ENCODE data around the gene NOL4L.

The NOL4L gene

DNA sequence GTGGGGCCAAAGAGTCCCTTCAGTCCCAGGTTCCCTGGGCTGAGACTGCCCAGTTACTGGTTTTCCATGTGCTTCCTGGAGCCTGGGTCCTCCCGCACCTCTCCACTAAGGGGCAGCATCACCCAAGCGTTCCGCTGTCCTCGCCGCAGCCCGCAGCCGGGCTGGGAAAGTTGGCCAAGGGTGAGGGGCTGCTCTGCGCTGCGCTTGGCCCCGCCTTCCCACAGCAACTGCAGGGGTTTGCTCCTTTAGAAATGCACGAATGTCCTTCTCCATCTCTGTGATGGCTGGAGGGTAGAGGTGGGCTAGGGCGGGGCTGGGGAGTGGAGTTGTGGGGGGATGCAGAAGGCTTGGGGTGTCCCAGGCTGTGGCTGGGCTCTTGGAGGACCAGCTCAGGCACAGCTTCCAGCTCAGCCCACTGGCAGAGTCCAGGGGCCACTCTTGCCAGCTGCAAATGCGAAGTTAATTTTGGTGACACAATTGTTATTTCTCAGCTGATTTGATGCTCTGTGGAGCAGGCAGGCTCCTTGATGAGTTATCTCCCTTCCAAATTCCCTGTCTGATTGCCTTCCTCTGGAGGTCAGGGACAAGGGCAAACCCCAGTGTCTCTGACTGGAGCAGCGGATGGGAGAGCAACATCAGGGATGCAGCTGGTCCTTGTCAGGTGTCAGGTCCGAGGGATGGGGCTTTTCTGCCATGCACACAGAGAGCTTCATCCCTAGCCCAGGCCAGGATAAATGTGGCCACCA, 63.2 kb downstream of the NOL4L start:
- peak; percentile 78 for DNase-seq

DNA sequence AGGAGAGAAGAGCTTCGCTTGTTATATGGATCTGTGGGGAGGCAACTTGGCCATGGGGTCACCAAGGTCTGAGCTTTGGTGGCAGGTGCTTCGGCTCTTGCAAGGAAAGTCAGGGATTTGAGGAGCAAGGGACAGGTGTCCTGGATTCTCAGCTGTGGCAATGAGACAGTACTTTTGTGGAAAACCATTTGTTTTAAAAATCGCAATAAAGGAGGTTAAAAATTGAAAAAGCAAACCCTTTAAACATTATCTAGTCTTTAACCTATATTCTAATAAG, 64.3 kb downstream of the NOL4L start:
- DNase-seq = no peak

DNA sequence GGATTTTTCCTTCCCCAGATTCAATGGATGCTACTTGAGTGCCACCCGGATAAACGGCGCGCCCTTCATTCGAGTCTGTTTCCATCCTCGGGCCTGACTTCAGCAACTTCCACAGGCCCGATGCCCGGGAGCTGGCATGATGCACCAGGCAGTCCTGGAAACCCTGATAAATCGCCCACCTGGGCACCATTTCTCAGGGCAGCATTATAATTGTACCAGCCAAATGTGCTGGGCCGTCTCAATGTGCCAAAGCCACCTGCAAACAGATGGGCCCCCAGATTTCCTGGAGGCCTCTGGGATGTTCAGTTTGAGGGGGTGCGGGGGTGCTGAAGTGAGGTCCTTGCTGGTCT, 65.8 kb downstream of the NOL4L start:
- no peak for DNase-seq

DNA sequence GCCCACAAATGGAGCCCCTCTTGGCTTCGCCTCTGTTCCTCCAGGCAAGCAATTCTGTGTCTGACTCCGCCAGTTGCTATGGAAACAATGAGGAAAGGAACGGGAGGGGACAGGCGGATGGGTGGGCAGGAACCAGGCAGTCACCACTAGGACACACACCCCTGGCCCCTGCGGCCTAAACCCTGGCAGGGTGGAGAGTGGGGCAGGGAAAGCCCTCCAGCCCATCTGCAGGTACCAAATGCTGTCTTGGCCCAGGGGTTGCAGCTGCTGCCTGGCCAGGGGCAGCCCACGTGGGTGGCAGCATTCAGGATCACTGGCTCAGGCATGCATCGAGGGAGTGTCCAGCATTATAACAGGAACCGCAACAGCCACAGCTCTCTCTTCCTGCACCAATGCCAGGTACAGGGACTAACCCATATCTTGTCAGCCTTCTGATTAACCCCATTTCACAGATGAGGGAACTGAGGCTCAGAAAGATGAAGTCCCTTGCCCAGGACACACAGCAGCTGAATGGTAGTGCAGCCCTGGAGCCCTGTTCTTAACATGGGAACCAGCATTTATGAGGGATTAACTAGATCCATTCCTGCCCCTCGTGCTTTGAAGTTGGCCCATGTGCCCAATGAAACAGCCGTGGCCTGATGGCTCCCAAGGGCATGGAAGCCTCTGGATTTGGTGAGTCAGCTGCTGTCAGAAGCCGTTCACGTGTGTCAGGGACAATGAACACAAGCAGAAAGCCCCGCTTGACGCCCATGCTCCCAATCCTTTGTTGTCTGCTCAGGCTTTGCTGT, 66.3 kb downstream of the NOL4L start:
- DNase-seq = no peak

DNA sequence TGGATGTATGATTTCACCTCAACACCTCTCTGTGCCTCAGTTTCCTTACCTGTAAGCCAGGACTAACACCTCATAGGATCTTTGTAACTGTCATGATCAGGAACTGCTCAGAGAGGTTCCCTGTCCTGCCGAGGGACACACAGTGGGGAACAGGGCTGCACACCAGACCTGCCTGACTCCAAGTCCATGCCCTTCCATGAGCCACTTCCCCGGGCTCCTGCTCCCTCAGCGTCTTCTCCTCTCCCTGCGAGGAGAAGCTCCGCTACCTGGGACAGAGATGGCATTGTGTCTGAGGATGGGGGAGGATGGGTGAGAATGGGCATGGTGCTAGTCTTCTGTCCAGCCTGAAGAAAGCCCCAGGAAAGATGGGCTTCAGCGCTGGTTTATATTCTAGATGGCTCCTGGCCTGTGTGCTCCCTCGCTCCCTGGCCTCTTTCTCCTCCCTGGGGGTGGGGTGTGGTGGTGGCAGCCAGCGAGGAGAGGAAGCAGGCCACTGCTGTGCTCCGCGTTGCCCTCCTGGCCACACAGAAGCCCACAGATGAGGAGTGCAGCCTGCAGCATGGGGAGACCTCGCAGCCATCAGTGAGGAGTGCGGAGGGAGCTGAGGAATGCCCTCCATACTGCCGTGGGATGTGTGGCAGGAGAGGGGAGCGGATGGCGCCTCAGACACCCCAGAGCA, 67.1 kb downstream of the NOL4L start:
- no peak for DNase-seq

DNA sequence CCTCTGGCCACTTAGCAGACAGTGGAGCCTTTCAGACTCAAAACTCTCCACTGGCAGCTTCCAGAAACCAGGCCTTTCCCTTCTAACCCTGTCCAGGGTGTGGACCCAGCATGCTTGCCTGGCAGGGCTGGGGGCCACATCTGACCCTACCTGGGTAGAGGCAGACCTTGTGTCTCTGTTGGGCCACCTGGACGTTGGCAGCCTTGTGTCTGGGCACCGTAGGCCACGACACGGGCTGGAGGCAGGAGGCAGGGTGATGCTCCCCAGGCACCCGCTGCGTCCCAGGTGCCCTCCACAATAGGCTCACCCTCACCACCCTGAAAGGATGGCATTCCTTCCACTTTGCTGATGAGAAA, 67.6 kb downstream of the NOL4L start:
- no peak for DNase-seq

DNA sequence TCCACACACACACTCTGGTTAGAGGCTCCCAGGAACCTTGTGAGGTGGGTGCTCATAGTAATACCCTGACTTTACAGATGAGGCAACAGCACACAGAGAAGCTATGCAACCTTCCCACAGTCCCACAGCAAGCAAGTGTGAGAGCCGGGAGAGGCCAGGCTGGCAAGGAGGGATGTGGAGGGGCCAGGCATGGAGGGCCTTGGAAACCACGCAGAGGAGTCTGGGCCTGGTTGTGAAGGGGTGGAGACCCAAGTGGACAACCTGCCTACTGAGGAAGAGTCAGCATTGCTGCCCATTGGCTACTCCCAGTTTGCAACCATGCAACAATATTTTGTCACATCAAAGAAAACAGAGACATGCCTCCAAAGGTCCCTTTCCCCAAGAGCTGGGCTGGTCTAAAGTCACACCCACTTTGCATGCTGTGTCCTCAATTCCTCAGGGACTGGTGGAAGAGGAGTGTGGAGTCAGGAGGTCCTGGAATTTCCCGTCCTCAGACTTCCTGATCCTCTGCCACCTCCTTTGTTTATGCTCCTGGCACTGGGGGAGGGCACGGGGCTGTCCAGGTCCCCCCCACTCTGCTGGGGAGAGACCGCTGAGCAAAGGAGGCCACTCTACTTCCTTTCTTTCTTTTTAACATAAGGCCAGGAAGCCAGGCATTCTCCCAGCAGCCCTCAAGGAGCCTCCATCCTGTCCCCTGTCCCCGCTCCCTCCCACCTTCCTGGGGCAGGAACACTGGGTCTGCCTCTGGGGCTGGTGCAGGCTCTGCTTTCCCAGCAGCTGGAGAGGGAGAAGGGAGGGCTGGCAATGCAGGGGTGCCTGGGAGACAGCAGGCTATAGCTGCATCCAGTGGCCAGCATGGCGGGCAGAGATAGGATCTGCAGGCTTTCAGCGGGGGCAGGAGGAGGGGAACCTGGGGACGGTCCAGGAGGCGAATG, 68.3 kb downstream of the NOL4L start:
- DNase-seq = no peak

DNA sequence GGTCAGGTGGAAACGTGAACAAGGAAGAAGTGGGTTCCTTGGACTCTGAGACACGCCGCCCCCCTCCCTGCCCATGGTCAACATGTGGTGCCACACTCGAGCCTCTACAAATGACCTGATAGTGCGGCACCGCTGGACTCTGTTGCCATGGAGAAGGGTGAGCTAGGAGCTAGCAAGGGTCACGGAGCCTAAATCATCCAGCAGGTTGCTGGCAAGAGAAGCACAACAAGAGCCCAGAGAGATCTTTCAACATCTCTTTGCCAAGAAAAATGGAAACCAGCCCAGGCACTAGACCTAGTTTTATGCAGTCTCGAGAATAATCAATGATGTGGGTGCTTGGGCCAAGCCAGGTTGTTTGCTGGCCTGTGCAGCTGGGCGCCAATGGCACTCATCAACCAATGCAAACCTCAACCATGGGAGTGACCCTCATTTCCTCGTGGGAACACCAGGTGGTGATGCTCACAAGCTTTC, 69.5 kb downstream of the NOL4L start:
- no peak for DNase-seq

DNA sequence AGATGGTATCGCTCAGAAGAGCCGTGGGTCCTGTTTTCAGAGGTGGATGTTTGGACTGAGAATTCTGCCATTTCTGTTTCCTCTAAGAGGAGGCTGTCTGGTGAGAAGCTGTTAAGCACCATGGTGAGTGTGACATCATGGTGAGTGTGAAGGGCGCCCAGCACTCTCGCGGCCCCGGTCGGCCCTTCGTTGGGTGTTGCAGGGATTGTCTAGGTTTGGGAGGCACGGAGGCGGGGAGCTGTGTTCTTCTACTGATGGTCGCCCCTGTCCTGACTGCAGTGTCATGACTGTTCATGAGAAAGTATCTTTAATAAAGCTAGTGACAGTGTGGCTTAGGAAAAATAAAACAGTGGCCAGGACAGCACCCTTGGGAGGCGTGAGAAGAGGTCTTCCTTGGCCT, 70.4 kb downstream of the NOL4L start:
- no peak for DNase-seq

DNA sequence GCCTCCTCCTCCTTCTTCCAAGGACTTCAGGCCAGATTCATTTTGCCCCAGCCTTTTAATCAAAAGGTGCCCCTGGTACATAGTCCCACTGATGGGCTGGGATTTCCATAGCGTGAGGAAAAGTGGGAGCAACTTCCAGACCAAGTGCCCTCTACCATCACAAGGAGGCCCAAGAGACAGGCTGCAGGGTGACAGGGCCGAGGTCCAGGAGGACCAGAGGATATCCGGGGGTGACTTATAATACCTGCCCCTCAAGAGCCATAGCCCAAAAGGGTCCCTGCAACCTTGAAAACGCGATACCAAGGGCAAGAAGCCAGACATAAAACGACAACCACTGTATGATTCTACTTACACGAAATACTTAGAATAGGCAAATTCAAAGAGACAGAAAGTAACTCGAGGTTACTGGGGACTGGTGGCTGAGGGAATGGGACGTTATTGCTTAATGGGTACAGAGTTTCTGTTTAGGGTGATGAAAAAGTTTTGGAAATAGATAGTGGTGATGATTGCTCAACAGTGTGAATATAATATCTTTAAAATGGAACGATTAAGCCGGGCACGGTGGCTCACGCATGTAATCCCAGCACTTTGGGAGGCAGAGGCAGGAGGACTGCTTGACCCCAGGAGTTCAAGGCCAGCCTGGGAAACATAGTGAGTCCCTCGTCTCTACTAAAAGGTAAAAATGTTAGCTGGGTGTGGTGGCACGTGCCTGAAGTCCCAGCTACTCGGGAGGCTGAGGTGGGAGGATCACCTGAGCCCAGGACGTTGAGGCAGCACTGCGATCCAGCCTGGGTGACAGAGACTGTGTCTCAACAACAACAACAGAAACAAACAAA, 71.9 kb downstream of the NOL4L start:
- no peak for DNase-seq

DNA sequence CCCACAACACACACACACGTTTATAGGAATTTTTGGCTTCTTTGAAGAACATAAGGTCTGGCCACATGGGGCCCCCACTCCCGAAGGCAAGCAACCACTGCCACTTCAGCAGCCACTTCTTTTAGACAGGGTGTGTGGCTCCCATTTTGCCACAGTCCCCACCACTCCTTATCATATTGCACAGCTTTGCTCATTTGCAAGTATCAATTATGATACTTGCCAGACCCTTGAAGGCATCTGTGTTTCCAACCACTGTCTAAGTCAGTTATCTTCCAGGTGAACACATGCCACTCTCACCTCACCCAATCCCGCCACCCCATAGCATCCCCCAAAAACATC, 73.1 kb downstream of the NOL4L start:
- DNase-seq = no peak

DNA sequence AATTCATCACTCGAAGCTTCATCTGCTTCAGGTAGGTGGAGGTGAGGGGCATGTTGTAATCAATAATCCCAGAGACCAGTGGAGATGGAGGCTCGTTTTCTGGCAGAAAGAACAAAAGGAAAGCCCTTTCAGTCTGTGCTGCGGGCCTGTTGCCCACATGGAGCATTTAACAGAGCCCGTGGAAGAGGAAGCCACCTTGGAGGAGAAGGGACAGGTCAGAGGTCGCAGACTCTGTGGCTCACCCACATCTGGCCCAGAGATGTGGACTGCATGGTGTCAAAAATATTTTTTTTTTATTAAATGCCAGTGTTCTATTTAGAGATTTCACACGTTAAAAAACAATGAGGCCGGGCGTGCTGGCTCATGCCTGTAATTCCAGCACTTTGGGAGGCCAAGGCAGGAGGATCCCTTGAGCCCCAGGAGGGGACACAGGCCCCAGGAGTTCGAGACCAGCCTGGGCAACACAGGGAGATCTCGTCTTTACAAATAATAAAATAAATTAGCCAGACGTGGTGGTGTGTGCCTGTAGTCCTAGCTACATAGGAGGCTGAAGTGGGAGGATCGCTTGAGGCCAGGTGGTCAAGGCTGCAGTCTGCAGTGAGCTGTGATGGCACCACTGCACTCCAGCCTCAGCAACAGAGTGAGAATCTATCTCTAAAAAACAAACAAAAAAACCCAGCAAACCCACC, 73.6 kb downstream of the NOL4L start:
- DNase-seq = no peak

DNA sequence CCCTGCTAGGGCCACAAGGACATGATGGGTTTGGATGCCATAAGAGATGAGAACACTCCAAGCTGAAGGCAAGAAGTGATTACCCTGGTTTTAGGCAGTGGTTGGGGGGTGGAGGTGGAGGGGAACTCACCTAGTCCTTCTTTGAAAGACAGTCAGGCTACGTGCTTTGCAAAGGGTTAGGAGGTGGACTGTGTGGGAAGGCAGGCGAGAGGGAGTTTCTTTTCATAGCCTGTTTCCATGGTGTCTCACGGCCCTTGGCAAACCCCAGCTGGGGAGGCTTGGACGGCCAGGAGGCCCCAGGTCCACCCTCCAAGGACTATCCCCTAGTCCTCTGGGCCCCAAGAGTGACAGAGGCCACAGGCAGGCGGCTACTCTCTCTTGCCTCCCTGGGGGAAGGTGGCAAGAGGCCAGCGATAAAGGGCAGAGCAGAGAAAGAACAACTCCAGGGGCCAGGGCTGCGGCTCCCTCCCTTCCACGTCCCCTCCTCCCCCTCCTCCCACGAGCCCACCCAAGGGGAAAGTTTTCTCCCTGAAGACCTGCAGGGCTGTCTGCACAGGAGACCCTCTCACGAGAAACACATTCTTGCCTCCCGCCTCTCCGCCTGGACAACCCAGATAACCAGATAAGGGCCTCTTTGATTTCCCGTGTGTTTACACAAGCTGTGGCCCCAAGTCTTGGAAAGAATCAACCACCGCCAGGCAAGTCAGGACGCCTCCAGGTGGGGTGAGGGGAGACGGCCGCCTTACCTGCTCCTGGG, 74.4 kb downstream of the NOL4L start:
- no peak for DNase-seq

DNA sequence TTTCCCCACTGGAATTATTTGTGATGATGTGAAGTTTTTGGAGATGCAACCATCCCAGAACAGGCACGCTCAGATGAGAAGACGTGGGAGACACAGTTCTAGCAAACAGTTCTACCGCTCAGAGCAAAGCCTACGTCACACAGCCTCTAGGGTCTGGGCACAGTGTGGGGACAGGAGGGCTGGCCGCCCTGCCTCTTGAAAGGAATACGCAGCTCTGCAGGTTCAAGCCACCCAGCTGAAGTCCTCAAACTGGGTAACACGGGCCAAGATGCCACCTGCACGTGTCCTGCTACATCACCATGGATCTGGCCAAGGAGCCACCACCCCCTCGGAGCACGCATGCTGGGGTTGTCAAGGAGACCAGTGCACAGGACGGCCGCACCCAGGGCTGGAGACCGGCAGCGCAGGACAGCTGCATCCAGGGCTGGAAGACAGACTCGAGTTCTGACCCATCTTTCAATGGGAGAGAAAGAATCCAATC, 75.0 kb downstream of the NOL4L start:
- DNase-seq = no peak

DNA sequence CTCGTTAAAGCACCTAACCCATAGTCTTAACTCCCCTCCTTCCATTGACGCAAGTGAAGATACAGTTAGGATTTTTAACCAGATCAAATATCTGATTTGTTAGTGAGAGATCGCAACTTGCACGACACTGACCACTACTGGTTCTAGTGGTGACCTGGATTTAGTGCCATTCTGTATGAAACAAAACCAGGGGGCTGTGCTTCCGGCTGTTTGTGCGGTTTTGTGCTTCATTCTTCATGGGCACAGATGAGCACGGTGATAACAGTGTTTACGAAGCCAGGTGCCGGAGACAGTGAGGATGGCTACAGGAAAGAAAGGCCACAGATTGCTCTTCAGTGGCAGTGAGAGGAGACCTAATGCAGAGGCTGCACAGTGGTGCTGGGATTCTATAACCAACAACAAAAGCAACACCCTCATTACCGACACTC, 75.5 kb downstream of the NOL4L start:
- peak; percentile 72 for DNase-seq

DNA sequence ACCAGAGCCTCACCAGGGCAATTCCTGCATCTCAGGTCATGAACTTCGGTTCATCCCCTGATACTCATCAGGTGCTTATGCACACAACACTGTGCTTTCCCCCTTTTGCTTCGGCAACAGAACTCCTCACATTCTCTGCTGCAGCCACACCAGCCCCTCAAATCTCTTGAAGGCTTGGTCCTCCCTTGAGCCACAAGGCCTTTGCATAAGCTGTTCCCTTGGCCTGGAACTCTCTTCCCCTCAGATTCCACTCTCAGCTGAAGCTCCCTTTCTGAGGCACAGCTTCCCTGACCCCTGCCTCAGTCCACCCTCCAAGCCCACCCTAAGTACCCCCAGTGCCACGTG, 76.4 kb downstream of the NOL4L start:
- no peak for DNase-seq

DNA sequence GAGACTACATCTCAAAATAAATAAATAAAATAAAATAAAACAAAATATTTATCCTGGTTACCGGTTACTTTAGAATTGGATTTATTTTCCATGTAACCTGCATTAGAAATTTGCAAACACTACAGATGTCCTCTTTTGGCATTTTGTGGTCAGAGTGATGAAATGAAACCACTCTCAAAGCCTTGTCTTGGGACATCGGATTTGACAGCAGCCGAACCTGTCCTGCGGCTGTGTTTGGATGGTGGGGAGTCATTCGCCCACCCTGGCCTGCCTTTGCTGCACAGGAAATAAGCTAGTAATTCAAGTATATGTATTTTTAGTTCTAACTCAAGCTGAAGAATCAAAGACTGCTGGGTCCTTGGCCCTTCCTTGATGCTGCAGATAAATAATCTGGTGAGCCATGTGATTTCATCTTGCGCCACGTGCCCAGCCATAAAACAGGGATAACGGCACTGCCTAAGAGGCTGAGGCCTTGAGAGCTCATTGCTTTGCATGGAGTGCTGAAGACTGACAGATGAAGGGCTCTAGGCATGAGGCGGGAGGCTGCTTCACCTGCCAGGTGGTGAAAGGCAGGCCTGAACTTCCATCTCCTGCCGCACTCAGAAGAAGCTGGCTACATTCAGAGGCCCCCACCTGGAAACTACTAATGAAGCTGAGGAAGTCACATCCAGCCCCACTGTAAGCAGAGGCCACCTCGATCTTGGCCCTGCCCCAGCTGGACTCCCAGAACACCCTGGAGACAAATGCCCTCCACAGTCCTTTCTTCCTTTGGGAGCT, 76.9 kb downstream of the NOL4L start:
- DNase-seq = no peak

DNA sequence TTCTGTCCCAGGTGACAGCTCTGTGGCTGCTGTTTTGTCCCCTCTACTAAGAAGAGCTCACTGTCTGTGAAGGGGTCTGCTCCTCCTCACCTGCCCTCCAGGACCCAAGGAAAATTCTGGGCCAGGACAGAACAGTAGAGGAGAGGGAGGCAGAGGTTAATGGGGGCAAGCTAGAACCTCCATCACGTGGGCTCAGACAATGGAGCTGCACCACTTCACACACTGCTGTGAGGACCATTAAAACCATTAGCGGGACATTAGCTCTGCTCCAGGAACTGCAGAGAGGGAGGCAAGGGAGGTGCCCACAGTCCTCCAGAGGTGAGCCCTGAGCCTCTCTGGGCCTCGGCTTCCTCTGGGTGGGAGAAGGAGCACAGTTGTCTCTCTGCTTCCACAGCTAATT, 78.4 kb downstream of the NOL4L start:
- DNase-seq = no peak

DNA sequence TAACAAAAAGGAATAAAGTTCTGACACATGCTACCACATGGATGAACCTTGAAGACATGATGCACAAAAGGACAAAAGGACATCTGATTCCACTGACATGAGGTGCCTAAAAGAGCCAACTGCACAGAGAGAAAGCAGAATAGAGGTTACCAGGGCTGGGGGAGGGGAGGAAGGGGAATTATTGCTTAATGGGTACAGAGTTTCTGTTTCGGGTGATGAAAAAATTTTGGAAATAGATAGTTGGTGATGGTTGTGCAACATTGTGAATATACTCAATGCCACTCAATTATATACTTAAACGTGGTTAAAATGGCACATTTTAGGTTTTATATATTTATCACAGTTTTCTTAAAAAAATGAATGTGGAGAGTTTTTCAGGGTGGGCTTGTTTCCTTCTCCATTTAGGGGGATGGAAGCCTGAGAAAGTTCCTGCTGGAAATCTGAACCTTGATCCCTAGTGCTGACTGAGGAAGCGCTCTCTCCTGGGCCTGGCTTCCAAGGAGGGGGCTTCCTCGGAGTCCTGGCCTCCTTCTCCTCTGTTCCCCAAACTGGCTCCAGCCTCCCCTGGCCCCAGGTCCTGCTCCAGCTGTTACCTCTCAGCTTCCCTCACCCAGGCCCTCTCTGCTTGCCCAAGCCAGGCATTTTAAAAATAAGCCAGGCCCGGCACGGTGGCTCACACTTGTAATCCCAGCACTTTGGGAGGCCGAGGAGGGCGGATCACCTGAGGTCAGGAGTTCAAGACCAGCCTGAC, 79.2 kb downstream of the NOL4L start:
- no peak for DNase-seq

All from activated CD4-positive, alpha-beta T cell treated with anti-CD3 and anti-CD28 coated beads for 48 hours (primary cell).